ENCODE measurements around the gene INS. TPM values are rescaled to one million over a fixed set of nuclear protein-coding genes. Genes with fewer than 3 reads are reported as not detected.

The INS gene
- total RNA-seq, 4 donors from 2014 or later = not detected

GRCh38 chr11:2203440-2204259 lies 42.6 kb upstream of the INS start:
- H3K4me1 ChIP-seq = peaks cover 0 to 23% (median 16%) of the 10 kb centered on the region in 4 donors
- WGBS, 2 donors (ENCODE audit: low coverage in 1 of 2) = 48% methylated on average over 22 of the region's 23 CpGs; no CpG with 5 or more reads in 1 of the 2 donors
- intact Hi-C loops (cut with DNase I; ENCODE audit: low total_unique reads) = no loop called here
- H3K4me3 ChIP-seq = no peak overlapping the region
- H3K27me3 ChIP-seq = no peaks in the 10 kb centered on the region
- no peaks in the 10 kb centered on the region for H3K36me3 ChIP-seq
- H3K9me3 ChIP-seq = no peaks in the 10 kb centered on the region
- in situ Hi-C loops (cut with MboI; ENCODE audit: low pct_ligation_motif_present in 1 of 4, low pct_unique_long_range_greater_than_20kb in 1 of 4, low sequenced_read_pairs in 3 of 4) = loop anchor here in 2 of 4 donors (5.0 to 10.0 kb wide), 4 partner anchors 61 to 221 kb away; no protein-coding TSS in a partner anchor
- TF ChIP-seq POLR2AphosphoS5 (IDR thresholded peaks at IDR 0.05) (no peak), EP300 (IDR thresholded peaks at IDR 0.05; ENCODE audit: low read depth) (no peak), POLR2A (IDR thresholded peaks at IDR 0.05) (no peak)
- peak overlapping the region in 2 of 4 donors; percentile 29 to 33 for H3K27ac ChIP-seq
- peak; percentile 43 for DNase-seq

- Histone ChIP-seq H3K36me3 (no peaks in the 10 kb centered on the region), H3K9me3 (no peaks in the 10 kb centered on the region), H3K4me1 (peaks cover 0 to 23% (median 16%) of the 10 kb centered on the region in 4 donors), H3K27ac (peak overlapping the region; percentile 8 to 65 (median 47)), H3K27me3 (no peaks in the 10 kb centered on the region), H3K4me3 (no peak overlapping the region)
- no peak for DNase-seq
- no peak for TF ChIP-seq POLR2AphosphoS5 (IDR thresholded peaks at IDR 0.05)
- TF ChIP-seq EP300 (IDR thresholded peaks at IDR 0.05; ENCODE audit: low read depth) = no peak
- TF ChIP-seq CTCF (IDR thresholded peaks at IDR 0.05) = no peak
- no peak for TF ChIP-seq POLR2A (IDR thresholded peaks at IDR 0.05)
- intact Hi-C loops (cut with DNase I; ENCODE audit: low total_unique reads) = no loop called here
- in situ Hi-C loops (cut with MboI; ENCODE audit: low pct_ligation_motif_present in 1 of 4, low pct_unique_long_range_greater_than_20kb in 1 of 4, low sequenced_read_pairs in 3 of 4) = loop anchor here in 2 of 4 donors (5.0 to 10.0 kb wide), 4 partner anchors 62 to 222 kb away; no protein-coding TSS in a partner anchor
- WGBS, 2 donors (ENCODE audit: low coverage in 1 of 2) = 56% methylated on average over 9 of the region's 10 CpGs; no CpG with 5 or more reads in 1 of the 2 donors
These were observed 42.0 kb upstream of the INS start for GRCh38 chr11:2202900-2203439.

GRCh38 chr11:2202071-2202899 lies 41.3 kb upstream of the INS start:
- Histone ChIP-seq H3K36me3 (no peaks in the 10 kb centered on the region), H3K27ac (peak overlapping the region; percentile 8 to 65 (median 47)), H3K27me3 (no peaks in the 10 kb centered on the region), H3K4me3 (no peak overlapping the region), H3K4me1 (peaks cover 0 to 23% (median 16%) of the 10 kb centered on the region in 4 donors), H3K9me3 (no peaks in the 10 kb centered on the region)
- intact Hi-C loops (cut with DNase I; ENCODE audit: low total_unique reads) = no loop called here
- 25% methylated on average over 18 of the region's 29 CpGs; no CpG with 5 or more reads in 1 of the 2 donors for WGBS, 2 donors (ENCODE audit: low coverage in 1 of 2)
- no peak for TF ChIP-seq EP300 (IDR thresholded peaks at IDR 0.05; ENCODE audit: low read depth)
- TF ChIP-seq POLR2AphosphoS5 (IDR thresholded peaks at IDR 0.05) = peak in 2 of 3 donors; percentile 46 to 51
- TF ChIP-seq CTCF (IDR thresholded peaks at IDR 0.05) = no peak
- peak; percentile 41 for TF ChIP-seq POLR2A (IDR thresholded peaks at IDR 0.05)
- in situ Hi-C loops (cut with MboI; ENCODE audit: low pct_ligation_motif_present in 1 of 4, low pct_unique_long_range_greater_than_20kb in 1 of 4, low sequenced_read_pairs in 3 of 4) = loop anchor here in 2 of 4 donors (5.0 to 10.0 kb wide), 4 partner anchors 63 to 223 kb away; no protein-coding TSS in a partner anchor
- DNase-seq = peak; percentile 84

- H3K27me3 ChIP-seq = peaks cover 5% of the 10 kb centered on the region
- TF ChIP-seq CTCF (IDR thresholded peaks at IDR 0.05) (no peak), POLR2A (IDR thresholded peaks at IDR 0.05) (no peak), EP300 (IDR thresholded peaks at IDR 0.05; ENCODE audit: low read depth) (no peak), POLR2AphosphoS5 (IDR thresholded peaks at IDR 0.05) (no peak)
- H3K4me1 ChIP-seq = peaks cover 0 to 23% (median 16%) of the 10 kb centered on the region in 4 donors
- intact Hi-C loops (cut with DNase I; ENCODE audit: low total_unique reads) (no loop called here), in situ Hi-C loops (cut with MboI; ENCODE audit: low pct_ligation_motif_present in 1 of 4, low pct_unique_long_range_greater_than_20kb in 1 of 4, low sequenced_read_pairs in 3 of 4) (loop anchor here in 2 of 4 donors (5.0 to 10.0 kb wide), 4 partner anchors 63 to 223 kb away; no protein-coding TSS in a partner anchor)
- no peak overlapping the region for H3K27ac ChIP-seq
- no peak overlapping the region for H3K4me3 ChIP-seq
- H3K36me3 ChIP-seq = no peaks in the 10 kb centered on the region
- H3K9me3 ChIP-seq = no peaks in the 10 kb centered on the region
- no peak for DNase-seq
- WGBS, 2 donors (ENCODE audit: low coverage in 1 of 2) = 80 to 81% methylated on average over 1 to 2 of the region's 2 CpGs
These were observed 40.5 kb upstream of the INS start for GRCh38 chr11:2201542-2201941.

Data from transverse colon (tissue), 4 donors.